GM18861 (cell line): ENCODE measurements around the gene STK16.
"Not testable (repeated sequence)": the region's sequence is repeated elsewhere in the genome, so short reads cannot be mapped to it uniquely, and the experiment has no call there.

Experiments
- ATAC-seq: cut with Tn5 transposase; IDR thresholded peaks from one replicate; pipeline ENCODE4 v1.9.1; 2021; ENCODE audit not compliant: unreplicated experiment

STK16 gene

GRCh38 chr2:219286436-219287115 is 41.3 kb downstream of the STK16 start:
- ATAC-seq: no peak

GRCh38 chr2:219287116-219287440 is 41.8 kb downstream of the STK16 start:
- not testable (repeated sequence) for ATAC-seq

DNA sequence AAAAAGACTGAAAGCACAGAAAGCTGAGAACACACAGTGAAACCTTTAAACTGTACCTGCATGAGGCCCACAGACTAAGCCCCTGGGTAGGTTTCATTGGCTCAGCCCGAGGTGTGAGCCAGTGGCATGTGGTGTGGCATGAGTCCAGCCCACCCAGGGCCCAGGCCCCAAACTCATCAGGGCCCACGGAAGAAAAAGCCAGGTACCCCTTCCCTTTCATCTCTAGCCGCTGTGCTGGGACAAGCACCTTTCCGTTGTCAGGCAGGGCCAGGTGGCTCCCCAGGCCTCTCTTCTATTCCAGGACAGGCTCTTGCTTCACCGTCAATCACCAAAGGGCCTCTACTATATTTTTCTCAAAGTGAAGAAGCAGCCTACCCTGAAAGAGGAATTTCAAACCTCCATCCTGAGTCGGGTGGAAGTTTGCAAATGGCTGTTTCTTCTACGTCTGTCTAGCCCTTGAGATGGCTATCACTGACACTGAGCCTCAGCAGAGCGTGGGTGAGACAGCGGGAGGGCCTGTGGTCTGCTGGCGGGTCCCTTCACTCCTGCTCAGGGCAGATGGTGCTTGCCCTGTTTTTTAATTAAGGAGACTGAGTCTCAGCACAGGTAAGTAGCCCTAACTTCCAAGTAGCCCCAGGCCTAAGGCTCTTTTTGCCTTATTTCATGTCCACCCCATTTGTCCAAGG is 42.4 kb downstream of the STK16 start:
- ATAC-seq: no peak

- no peak for ATAC-seq
These were observed 43.9 kb downstream of the STK16 start for GRCh38 chr2:219289195-219289536.

DNA sequence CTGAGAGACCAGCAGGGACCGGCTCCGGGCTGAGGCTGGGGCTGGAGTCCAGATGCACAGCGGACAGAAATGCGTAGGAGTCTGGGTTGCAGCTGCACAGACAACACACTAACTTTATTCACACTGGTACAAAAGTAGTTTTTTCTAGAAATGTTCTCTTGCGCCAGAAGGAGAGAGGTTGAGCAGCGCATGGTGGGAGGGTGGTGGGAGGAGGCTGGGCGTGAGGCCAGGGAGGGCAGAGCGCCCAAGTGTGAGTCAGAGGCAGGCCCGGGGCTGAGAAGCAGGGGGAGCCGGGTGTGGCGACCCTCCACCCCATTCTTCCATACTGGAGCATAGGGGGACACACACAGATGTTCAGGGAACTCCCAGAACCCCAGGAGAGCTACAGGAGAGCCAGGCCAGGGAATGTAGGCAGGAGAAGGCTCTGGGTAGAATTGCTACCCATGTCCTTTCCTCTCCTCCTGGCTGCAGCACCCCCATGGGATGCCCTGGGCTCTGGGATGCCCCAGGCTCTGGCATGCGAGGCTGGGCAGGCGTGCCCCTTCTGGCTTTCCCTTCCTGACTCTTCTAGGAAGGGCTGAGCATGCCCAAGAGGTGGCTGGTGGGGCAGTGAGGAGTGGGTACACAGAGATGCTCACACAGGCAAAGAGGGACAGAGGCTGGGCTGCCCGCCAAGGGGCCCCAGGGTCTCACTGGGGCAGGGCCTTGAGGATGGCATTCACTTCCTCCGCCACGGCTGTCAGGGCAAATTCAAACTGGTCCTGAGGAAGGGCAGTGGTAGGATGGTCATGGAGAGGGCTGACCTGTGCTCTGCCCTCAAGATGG is 44.5 kb downstream of the STK16 start:
- ATAC-seq: no peak

- no peak for ATAC-seq
These were observed 45.3 kb downstream of the STK16 start for GRCh38 chr2:219290381-219291171.

- no peak for ATAC-seq
These were observed 46.1 kb downstream of the STK16 start for GRCh38 chr2:219291394-219291793.

DNA sequence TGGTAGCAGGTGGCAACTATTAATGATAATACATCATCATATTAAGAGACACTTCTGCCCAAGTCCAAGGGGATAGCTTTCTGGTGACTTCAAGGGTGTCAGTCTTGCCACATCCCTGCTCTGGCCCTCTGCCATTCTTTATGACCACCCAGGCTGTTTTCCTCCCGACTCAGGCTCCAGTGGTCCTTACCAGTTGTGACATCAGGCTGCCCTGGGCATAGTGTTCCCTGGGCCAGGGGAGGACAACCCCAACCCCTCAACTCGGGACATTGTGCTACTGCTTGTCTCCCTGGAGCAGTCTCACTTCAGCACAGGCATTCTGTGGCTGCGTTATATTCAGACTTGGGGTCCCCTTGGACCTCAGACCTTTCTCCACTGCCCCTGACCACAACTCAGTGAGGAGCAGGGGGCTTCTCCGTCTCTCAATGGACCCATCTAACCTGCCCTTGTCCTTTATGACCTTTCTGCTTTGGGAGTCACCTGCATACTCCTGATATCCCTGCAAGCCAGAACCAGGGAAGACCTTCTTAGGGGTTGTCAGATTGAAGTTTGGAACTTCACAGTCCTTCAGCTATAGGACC is 46.7 kb downstream of the STK16 start:
- no peak for ATAC-seq

- ATAC-seq: no peak
These were observed 47.3 kb downstream of the STK16 start for GRCh38 chr2:219292616-219293015.

GRCh38 chr2:219293736-219294231 is 48.5 kb downstream of the STK16 start:
- ATAC-seq: no peak

DNA sequence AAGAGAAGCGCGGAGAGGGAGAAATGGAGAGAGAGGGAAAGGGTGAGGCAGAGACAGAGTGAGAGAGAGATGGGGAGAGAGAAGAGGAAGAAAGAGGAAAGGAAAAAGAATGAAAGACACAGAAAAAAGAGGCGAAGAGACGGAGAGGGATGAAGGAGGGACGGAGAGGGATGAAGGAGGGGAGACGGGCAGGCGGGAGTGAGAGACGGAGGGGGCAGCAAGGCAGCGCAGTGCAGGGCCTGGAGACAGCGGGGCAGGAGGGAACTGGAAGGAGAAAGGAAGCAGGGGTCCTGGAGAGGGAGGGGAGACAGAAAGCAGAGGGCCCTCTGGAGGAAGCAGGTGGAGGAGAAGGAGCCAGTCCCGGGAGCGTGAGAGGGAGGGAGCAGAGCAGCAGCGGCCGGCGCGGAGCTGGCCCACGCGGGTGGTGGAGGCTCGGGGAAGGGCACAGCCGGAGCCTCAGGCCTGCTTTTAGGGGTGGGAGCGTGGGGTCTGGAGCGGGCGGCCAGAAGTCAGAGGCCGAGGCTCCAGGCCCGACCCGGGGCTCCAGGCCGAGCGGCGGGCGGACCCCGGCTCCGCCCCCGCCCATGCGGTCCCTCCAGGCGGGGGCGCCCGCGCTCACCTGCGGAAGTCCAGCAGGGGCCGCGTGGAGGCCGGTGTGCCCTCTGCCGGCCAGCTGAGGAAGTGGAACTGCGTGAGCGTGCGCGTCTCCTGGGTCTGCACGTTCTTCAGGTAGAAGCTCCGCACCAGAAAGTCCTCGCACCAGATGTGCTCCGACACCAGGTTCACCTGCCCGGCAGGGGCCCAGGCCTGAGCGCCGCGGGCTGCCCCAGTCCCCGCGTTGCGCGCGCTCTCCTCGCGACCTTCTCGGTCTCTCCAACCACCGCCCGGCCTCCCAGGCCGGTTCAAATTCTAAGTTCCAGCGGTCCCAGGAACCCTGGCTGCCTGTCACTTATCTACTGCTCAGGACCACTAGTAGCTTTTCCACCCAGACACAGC is 49.4 kb downstream of the STK16 start:
- peak; percentile 87 for ATAC-seq

- no peak for ATAC-seq
These were observed 50.9 kb downstream of the STK16 start for GRCh38 chr2:219296142-219296541.

DNA sequence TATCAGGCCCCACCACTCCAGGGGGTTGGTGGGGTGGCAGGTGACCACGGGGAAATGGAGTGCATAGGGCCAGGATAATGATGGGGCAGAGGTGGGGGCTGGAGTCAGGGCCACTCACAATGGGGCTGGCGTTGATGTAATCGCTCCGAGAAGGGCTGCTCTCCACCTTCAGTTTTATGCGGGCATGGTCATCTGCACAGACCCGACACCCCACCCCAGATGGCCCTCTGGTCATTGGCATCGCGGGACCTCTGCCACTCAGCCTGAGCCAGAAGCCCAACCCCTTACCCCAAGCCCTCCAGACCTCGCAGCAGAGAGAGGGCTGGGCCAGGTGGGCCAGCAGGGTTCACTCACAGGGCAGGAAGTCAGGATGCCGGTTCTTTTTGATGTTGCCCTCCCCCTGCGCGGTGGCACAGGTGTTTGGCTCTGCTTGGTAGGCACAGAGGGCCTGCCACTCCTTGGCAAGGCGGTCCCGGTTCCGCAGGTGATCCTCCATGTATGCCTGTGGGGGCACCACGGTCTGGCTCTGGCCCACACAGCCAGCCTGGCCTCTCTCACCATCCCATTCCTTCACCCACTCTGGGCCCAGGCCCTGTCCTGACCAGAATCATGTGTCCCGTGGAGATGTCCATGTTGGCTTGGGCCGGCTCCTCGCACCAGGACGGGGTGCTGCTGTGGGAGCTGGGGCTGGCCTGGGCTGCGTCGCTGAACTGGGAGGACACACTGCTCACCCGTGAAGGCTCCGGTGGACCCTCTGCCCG is 51.5 kb downstream of the STK16 start:
- ATAC-seq: no peak

GRCh38 chr2:219297766-219298456 is 52.6 kb downstream of the STK16 start:
- no peak for ATAC-seq

DNA sequence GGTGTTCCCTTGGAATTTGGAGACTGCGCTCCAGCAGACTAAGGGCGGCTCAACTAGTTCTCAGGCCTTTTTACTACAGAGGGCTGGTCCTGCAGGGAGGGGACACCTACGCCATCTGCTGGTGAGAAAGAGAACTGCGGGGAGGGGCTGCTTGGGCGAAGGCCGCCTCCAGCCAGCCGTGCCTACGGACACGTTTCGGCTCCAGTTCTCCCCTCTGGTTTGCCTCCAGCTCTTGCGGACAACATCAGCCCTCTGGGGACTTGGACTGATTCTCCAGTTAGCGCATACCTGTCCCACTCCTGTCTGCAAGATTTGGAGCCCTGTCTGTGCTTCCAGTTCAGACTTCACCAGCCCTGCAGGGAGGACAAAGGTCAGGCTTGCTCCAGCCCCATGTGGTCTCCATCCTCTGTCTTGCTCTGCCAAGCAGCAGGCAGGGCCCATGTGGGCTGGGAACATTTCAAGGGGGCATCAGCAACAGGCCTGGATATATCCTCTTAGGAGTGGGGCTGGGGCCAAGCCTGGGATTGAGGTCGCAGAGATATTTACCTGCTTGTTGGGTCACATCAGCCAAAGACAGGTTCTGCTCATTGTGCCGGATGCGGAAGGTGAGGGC is 53.6 kb downstream of the STK16 start:
- ATAC-seq: peak; percentile 45

GRCh38 chr2:219299372-219299760 is 54.1 kb downstream of the STK16 start:
- ATAC-seq: no peak
